Measurements from ENCODE around the gene KMT2E. TPM values are rescaled to one million over a fixed set of nuclear protein-coding genes. Genes with fewer than 3 reads are reported as not detected.

KMT2E gene
- total RNA-seq, 1 experiment from 2014 or later: 38.2 TPM

GRCh38 chr7:105055084-105055483 is 41.1 kb downstream of the KMT2E start:
- Histone ChIP-seq H3K79me1 (ENCODE audit: insufficient read depth, low read depth, low read length, poor library complexity, severe bottlenecking) (peaks cover 2% of the 10 kb centered on the region), H4K20me1 (ENCODE audit: control insufficient read depth, insufficient read depth, insufficient read length) (no peaks in the 10 kb centered on the region)
- no peak overlapping the region for H3K4me3 Mint-ChIP-seq

More at GRCh38 chr7:105055084-105055483, 41.1 kb downstream of the KMT2E start:
- Histone ChIP-seq H2BK120ac (ENCODE audit: low read depth, low read length, poor library complexity, severe bottlenecking) (no peak overlapping the region), H3K56ac (ENCODE audit: insufficient read length, low read depth, low read length) (no peak overlapping the region), H4K91ac (ENCODE audit: insufficient read length, low read depth, low read length) (no peak overlapping the region), H3K27me3 (ENCODE audit: insufficient read depth, low read length) (no peaks in the 10 kb centered on the region), H3K9ac (ENCODE audit: extremely low read depth, insufficient read length, low read length) (no peak overlapping the region), H3K27ac (ENCODE audit: insufficient read length, low read depth, low read length) (no peak overlapping the region), H2BK5ac (ENCODE audit: insufficient read length, low read length) (no peak overlapping the region), H3K14ac (ENCODE audit: insufficient read depth, low read length) (no peak overlapping the region), H3K23ac (ENCODE audit: insufficient read length, low read depth, low read length) (no peak overlapping the region), H4K8ac (replicated peaks; ENCODE audit: insufficient read length, low read depth, low read length) (no peak overlapping the region), H3K79me2 (ENCODE audit: insufficient read depth, low read length) (peaks cover 4% of the 10 kb centered on the region; the same call in 1 of the 2 replicates), H4K5ac (ENCODE audit: insufficient read length, low read depth, low read length) (no peak overlapping the region), H2AFZ (ENCODE audit: low read length) (no peak overlapping the region), H3K23me2 (ENCODE audit: insufficient read length, low read depth, low read length, poor library complexity, severe bottlenecking) (no peaks in the 10 kb centered on the region), H3K4me2 (ENCODE audit: insufficient read depth, insufficient read length, low read length) (no peak overlapping the region), H2BK15ac (ENCODE audit: low read depth, low read length) (no peak overlapping the region), H2AK5ac (ENCODE audit: insufficient read length, low read length) (no peak overlapping the region), H2BK20ac (ENCODE audit: low read depth, low read length, poor library complexity, severe bottlenecking) (no peak overlapping the region), H2BK12ac (ENCODE audit: insufficient read length, low read depth, low read length) (no peak overlapping the region), H3K9me3 (ENCODE audit: control insufficient read depth, low read depth, low read length) (no peaks in the 10 kb centered on the region), H3K4me1 (ENCODE audit: insufficient read depth, low read length) (no peaks in the 10 kb centered on the region; the same call in 1 of the 2 replicates), H3T11ph (ENCODE audit: low read length) (no peak overlapping the region), H3K18ac (ENCODE audit: insufficient read length, low read depth, low read length) (no peak overlapping the region), H3K4ac (ENCODE audit: low read depth, low read length) (no peak overlapping the region)
- no peak overlapping the region for H3K27ac Mint-ChIP-seq
- no peak for TF ChIP-seq CTCF (conservative IDR thresholded peaks at IDR 0.05)
- no peaks in the 10 kb centered on the region for H3K9me3 Mint-ChIP-seq
- H3K27me3 Mint-ChIP-seq (ENCODE audit: low read depth): no peaks in the 10 kb centered on the region
- H3K4me1 Mint-ChIP-seq: peaks cover 15 to 20% of the 10 kb centered on the region in 2 experiments
- no CpG with 5 or more reads among the region's 2 CpGs for WGBS (ENCODE audit: extremely low coverage, insufficient read length, low lambda C conversion rate)
- peaks cover 8 to 35% (median 33%) of the 10 kb centered on the region in 3 experiments; a peak in 6 of 7 replicates for H3K36me3 Mint-ChIP-seq (ENCODE audit: insufficient read depth in 1 of 3, low read depth in 3 of 3)
- DNase-seq: no peak
